HTERT RPE-1 (cell line): Measurements from ENCODE around the gene NXF1.

Experiments
- in situ Hi-C: fragments of 300-500 bp; cut with MboI; formaldehyde crosslinking; loops from 4 replicates; pipeline ENCODE4 v1.14.3; 2020; ENCODE audit warnings: low sequenced_read_pairs

The NXF1 gene

GRCh38 chr11:62747475-62748160 lies 57.6 kb downstream of the NXF1 start:
- in situ Hi-C loops, result no loop called here
